Stomach (tissue), 9 donors: ENCODE results near the gene UNC93A. TPM values are rescaled to one million over a fixed set of nuclear protein-coding genes. Genes with fewer than 3 reads are reported as not detected.

Experiments used
- DNase-seq, 2 donors: peaks; one replicate each; pipeline versions ENCODE4 v3.0.0 to v3.0.0-alpha.2; 2013 to 2019
- H3K27ac ChIP-seq, 5 donors: fragments of 200-600 bp in 4 of 5; sonication (generic) in 4 of 5; one replicate each; pipeline ENCODE4 v1.5.1; 2013 to 2019; ENCODE audit warnings: mild to moderate bottlenecking in 1 of 5, moderate library complexity in 1 of 5
- H3K27me3 ChIP-seq, 3 donors: fragments of 200-600 bp; sonication (generic); one replicate each; pipeline ENCODE4 v1.5.1; 2017 to 2019; ENCODE audit warnings: mixed run types in 1 of 3
- H3K36me3 ChIP-seq, 4 donors: fragments of 200-600 bp; sonication (generic); 1 replicate in 3 of 4; 2 replicates in 1 of 4; pipeline ENCODE4 v1.5.1; 2016 to 2019
- H3K4me1 ChIP-seq, 4 donors: fragments of 200-600 bp; sonication (generic); one replicate each; pipeline ENCODE4 v1.5.1; 2016 to 2019
- H3K4me3 ChIP-seq, 4 donors: fragments of 200-600 bp; sonication (generic) in 3 of 4; one replicate each; pipeline ENCODE4 v1.5.1; 2016 to 2019; ENCODE audit warnings: mild to moderate bottlenecking in 1 of 4
- H3K9me3 ChIP-seq, 4 donors: fragments of 200-600 bp; sonication (generic); one replicate each; pipeline ENCODE4 v1.5.1; 2016 to 2019
- EP300 ChIP-seq: sonication (generic); formaldehyde crosslinking; IDR thresholded peaks from one replicate; pipeline ENCODE4 v1.6.1; 2017; ENCODE audit warnings: antibody characterized with exemption
- POLR2A ChIP-seq, 4 donors: fragments of 450-650 bp; IDR thresholded peaks; one replicate each; pipeline ENCODE4 v1.6.1; 2016; ENCODE audit warnings: antibody characterized with exemption in 4 of 4, control low read depth in 2 of 4, mild to moderate bottlenecking in 1 of 4, moderate library complexity in 1 of 4
- POLR2AphosphoS5 ChIP-seq, 3 donors: sonication (generic); formaldehyde crosslinking; IDR thresholded peaks; one replicate each; pipeline ENCODE4 v1.6.1; 2016; ENCODE audit warnings: antibody characterized with exemption in 3 of 3
- WGBS, 5 donors: extraction: QIAGEN DNeasy Blood & Tissue Kit in 3 of 5; methylation state at CpG; one replicate each; pipeline versions ENCODE4 v1.1.5 to v1.1.7; 2013 to 2018; 5-methylcytosine and 5-hydroxymethylcytosine counted together
- intact Hi-C: fragments of 100-400 bp; cut with DNase I; formaldehyde crosslinking; loops from one replicate; pipeline ENCODE4 v1.15.1; 2023; ENCODE audit warnings: low total_unique reads
- polyA plus RNA-seq, 3 donors: library from polyadenylated mRNA; stranded (reverse); fragments of 200-250 nt; gene quantifications; one replicate each; pipeline ENCODE4 v1.2.3, GENCODE V29; 2013
- total RNA-seq, 5 donors: library from RNA; depleted of rRNA; stranded (reverse); fragments of >200 nt; gene quantifications; one replicate each; pipeline versions ENCODE4 v1.1.0 to v1.2.3, GENCODE V29; 2014 to 2016
- TF ChIP-seq, protein P1 (sequence below), 7 experiments: fragments of 450-650 bp in 4 of 7; fragments of 200-600 bp in 3 of 7; sonication (generic) in 3 of 7; IDR thresholded peaks; one replicate each; pipeline ENCODE4 v1.5.1; 2016 to 2019; ENCODE audit warnings: antibody characterized with exemption in 7 of 7, control low read depth in 2 of 7, mild to moderate bottlenecking in 1 of 7
- donor health status: healthy with polysubstance abuse.
- donor health status: Bipolar disorder and iron deficiency.
- donor health status: healthy.

The UNC93A gene
- total and polyA plus RNA-seq, 8 donors: 0.13 to 0.73 TPM; not detected in 6

DNA sequence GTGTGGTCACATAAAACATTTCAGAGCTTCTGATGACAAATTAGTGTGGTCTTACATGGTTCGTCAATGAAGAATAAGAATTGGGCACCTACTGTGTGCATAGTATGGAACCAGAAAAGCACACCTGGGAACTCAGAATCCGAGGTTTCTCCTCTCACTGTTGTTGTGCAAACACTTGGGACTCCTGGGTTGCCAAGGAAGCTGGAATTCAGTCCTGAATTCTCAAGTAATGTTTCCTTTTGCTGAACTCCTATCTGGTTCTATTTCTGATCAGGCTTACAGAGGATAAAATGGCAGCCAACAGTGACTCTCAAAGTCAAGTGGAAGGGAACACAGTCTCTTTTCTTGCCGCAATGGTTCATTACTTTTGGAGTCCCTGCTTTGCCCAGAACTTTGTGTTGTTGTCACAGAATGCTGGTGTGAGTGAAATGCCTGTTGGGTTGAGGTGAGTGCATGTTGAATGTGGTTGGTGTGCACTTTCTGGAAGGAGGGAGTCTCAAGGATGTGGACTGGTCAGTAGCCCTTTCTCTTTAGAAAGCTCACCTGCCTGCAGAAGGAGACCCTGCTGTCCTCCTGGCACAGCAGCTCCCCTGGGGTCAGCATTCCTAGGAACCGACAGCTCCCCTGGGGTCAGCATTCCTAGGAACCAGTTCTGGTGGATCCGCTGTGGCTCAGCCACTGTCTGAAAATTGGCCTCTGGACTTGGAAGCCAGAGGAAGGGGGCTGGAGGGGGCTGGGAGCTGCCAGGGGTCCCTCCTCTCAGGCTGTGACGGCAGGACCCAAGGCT lies 1.4 kb downstream of the UNC93A start:
- H3K36me3 ChIP-seq: no peaks in the 10 kb centered on the region
- H3K9me3 ChIP-seq: no peaks in the 10 kb centered on the region
- peaks cover 0 to 22% (median 0%) of the 10 kb centered on the region in 3 donors for H3K27me3 ChIP-seq
- H3K4me3 ChIP-seq: no peak overlapping the region
- intact Hi-C loops: no loop called here
- whole genome bisulfite sequencing, 5 donors: 65 to 88% (median 75%) methylated on average over 6 of the region's 6 CpGs
- TF ChIP-seq POLR2AphosphoS5 (IDR thresholded peaks at IDR 0.05) (no peak), POLR2A (IDR thresholded peaks at IDR 0.05) (no peak), EP300 (no peak)
- TF ChIP-seq, protein P1, sequence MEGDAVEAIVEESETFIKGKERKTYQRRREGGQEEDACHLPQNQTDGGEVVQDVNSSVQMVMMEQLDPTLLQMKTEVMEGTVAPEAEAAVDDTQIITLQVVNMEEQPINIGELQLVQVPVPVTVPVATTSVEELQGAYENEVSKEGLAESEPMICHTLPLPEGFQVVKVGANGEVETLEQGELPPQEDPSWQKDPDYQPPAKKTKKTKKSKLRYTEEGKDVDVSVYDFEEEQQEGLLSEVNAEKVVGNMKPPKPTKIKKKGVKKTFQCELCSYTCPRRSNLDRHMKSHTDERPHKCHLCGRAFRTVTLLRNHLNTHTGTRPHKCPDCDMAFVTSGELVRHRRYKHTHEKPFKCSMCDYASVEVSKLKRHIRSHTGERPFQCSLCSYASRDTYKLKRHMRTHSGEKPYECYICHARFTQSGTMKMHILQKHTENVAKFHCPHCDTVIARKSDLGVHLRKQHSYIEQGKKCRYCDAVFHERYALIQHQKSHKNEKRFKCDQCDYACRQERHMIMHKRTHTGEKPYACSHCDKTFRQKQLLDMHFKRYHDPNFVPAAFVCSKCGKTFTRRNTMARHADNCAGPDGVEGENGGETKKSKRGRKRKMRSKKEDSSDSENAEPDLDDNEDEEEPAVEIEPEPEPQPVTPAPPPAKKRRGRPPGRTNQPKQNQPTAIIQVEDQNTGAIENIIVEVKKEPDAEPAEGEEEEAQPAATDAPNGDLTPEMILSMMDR (IDR thresholded peaks at IDR 0.05): no peak
- no peak overlapping the region for H3K27ac ChIP-seq
- no peak for DNase-seq
- peaks cover 0 to 3% (median 0%) of the 10 kb centered on the region in 4 donors for H3K4me1 ChIP-seq

DNA sequence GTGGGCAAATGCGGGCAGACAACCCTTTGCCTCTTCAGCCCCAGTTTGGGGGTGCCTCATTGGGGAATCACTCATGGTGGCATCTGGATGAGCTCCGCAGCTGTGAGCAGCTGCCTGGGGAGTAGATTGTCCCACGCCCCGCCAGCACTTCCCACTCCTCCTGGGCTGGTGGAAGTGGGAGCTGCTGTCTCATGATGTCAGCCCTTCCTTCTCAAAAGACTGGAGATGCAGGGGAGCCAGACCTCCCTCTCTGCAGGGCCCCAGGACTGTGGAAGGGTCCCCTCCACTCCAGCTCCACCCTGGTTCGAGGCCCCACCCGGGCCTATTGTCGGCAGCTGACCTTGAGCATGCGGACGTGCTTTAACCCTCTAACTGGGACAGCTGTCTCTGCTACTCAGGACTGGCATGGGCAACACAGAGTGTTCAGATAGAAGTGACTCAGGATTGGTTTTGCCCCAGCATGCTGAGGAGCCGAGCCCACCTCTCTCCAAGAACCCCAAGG lies 2.0 kb downstream of the UNC93A start:
- no peaks in the 10 kb centered on the region for H3K36me3 ChIP-seq
- TF ChIP-seq, protein P1 (IDR thresholded peaks at IDR 0.05): no peak
- TF ChIP-seq POLR2A (IDR thresholded peaks at IDR 0.05) (no peak), POLR2AphosphoS5 (IDR thresholded peaks at IDR 0.05) (no peak), EP300 (no peak)
- H3K4me3 ChIP-seq: no peak overlapping the region
- peaks cover 0 to 22% (median 0%) of the 10 kb centered on the region in 3 donors for H3K27me3 ChIP-seq
- intact Hi-C loops: no loop called here
- no peaks in the 10 kb centered on the region for H3K9me3 ChIP-seq
- 74 to 78% (median 76%) methylated on average over 7 to 10 of the region's 10 CpGs for WGBS, 5 donors
- H3K27ac ChIP-seq: no peak overlapping the region
- no peak for DNase-seq
- peaks cover 0 to 3% (median 0%) of the 10 kb centered on the region in 4 donors for H3K4me1 ChIP-seq

DNA sequence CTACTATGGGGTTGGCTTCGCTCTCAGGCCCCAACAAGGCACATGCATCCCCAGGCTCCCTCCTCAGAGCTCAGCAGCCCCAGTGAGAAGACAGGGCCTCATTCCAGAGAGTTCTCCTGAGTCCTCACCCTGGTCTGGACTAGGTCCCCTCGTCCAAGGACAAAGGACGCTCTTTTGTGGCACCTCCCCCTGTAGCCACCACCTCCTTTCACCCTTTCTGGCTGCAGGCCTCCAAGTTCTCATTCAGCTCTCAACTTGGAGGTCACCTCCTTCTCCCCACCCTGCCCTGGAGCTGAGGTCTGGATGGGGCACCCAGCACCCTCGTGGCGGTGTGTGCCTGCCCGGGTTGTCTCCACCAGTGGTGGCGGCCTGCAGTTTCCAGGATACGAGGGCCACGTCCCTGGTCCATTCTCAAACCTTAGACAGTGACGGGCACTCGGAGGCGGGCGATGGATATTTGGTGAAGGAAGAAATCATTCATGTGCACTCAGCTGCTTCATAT lies 2.5 kb downstream of the UNC93A start:
- peaks cover 0 to 22% (median 0%) of the 10 kb centered on the region in 3 donors for H3K27me3 ChIP-seq
- H3K4me1 ChIP-seq: peaks cover 0 to 3% (median 0%) of the 10 kb centered on the region in 4 donors
- TF ChIP-seq POLR2A (IDR thresholded peaks at IDR 0.05): no peak
- TF ChIP-seq EP300: no peak
- no peak for TF ChIP-seq POLR2AphosphoS5 (IDR thresholded peaks at IDR 0.05)
- TF ChIP-seq, protein P1 (IDR thresholded peaks at IDR 0.05): no peak
- WGBS, 5 donors: 90 to 93% (median 91%) methylated on average over 9 to 13 of the region's 13 CpGs
- DNase-seq: no peak
- no peak overlapping the region for H3K4me3 ChIP-seq
- no peaks in the 10 kb centered on the region for H3K36me3 ChIP-seq
- no peak overlapping the region for H3K27ac ChIP-seq
- intact Hi-C loops: no loop called here
- H3K9me3 ChIP-seq: no peaks in the 10 kb centered on the region

DNA sequence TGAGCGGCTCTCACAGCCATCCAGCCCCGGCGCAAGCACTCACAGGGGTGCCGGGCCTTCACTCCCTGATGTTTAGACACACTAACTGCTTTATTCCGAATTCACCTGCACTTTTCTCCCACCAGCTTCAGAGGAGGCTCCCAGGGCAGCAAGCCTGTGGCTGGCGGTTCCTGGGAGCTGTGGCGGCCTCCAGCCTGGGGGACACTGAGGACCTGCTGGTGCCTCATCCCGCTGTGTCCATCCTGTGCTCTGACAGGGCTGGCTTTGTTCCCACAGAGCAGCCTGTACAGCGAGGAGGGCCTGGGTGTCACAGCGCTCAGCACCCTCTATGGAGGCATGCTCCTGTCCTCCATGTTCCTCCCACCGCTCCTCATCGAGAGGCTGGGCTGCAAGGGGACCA lies 3.1 kb downstream of the UNC93A start:
- 84 to 95% (median 90%) methylated on average over 10 to 12 of the region's 12 CpGs for WGBS, 5 donors
- no peaks in the 10 kb centered on the region for H3K9me3 ChIP-seq
- intact Hi-C loops: no loop called here
- TF ChIP-seq, protein P1 (IDR thresholded peaks at IDR 0.05): no peak
- no peak for TF ChIP-seq EP300
- TF ChIP-seq POLR2A (IDR thresholded peaks at IDR 0.05): no peak
- TF ChIP-seq POLR2AphosphoS5 (IDR thresholded peaks at IDR 0.05): no peak
- H3K27ac ChIP-seq: no peak overlapping the region
- H3K36me3 ChIP-seq: no peaks in the 10 kb centered on the region
- H3K4me1 ChIP-seq: no peaks in the 10 kb centered on the region
- no peak overlapping the region for H3K4me3 ChIP-seq
- H3K27me3 ChIP-seq: peaks cover 0 to 17% (median 0%) of the 10 kb centered on the region in 3 donors
- no peak for DNase-seq
